ENCODE measurements around the gene RABEP1. TPM values are rescaled to one million over a fixed set of nuclear protein-coding genes. Genes with fewer than 3 reads are reported as not detected.

RABEP1 gene
- total RNA-seq, 1 donor from 2014 or later = 44.2 TPM

DNA sequence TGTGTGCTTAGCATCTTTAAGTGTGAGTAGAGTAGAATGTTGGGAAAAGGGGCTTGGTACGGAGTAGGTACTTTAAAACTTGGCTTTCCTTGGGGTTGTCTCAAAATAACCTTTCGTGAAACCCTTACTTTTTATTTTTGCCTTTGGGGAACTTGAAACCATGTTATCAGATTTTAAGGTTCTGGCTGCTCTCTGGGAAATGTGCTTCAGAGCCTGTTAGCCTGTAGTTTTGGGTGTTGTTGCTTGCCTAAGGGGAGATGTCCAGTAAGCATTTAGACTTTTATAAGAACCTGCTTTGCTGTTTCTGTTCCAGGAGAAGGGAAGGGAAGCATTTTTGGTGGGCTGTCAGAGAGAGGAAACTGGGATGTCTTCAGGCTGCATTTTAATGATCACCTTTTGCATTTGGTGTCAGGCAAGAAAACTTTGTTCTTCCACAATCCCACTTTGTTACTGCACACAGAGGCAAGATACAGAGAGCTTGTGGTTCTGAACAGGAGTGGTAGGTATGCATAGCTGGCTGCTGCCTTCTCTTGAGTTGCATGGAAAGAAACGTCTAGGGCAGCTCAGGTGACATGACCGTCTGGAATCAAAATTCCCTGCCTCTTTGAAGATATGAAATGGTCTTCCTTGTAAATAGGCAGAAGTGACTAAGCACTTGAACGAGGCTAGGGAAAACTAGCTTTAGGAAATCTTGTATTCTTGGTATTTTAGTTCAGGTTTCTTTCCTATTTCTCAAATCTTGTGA is 1.7 kb downstream of the RABEP1 start:
- intact Hi-C loops (cut with DNase I) = no loop called here
- Histone ChIP-seq H3K27me3 (ENCODE audit: low read depth) (no peaks in the 10 kb centered on the region), H3K4me1 (peaks cover 21% of the 10 kb centered on the region), H3K9me3 (no peaks in the 10 kb centered on the region), H3K4me3 (peak overlapping the region; percentile 64), H3K36me3 (no peaks in the 10 kb centered on the region), H3K27ac (no peak overlapping the region)
- ATAC-seq (no peak), DNase-seq (no peak)
- TF ChIP-seq, protein P1, sequence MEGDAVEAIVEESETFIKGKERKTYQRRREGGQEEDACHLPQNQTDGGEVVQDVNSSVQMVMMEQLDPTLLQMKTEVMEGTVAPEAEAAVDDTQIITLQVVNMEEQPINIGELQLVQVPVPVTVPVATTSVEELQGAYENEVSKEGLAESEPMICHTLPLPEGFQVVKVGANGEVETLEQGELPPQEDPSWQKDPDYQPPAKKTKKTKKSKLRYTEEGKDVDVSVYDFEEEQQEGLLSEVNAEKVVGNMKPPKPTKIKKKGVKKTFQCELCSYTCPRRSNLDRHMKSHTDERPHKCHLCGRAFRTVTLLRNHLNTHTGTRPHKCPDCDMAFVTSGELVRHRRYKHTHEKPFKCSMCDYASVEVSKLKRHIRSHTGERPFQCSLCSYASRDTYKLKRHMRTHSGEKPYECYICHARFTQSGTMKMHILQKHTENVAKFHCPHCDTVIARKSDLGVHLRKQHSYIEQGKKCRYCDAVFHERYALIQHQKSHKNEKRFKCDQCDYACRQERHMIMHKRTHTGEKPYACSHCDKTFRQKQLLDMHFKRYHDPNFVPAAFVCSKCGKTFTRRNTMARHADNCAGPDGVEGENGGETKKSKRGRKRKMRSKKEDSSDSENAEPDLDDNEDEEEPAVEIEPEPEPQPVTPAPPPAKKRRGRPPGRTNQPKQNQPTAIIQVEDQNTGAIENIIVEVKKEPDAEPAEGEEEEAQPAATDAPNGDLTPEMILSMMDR (IDR thresholded peaks at IDR 0.05) = no peak

DNA sequence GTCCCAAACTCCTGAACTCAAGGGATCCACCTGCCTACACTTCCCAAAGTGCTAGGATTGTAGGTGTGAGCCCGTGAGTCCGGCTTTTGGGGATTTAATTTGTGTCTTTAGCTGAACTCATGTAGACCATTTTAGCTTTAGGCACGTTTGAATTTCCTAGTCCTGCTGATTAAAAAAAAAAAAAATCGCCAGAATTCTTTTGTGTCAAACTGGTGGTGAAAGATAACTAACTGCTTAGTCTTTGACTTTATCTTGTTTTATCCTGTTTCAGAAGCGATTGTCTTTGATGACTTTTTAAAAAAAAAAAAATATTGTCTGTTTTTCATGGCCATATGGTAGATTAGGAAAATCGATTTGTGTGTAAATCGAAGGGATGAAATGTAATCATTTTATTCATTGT is 2.6 kb downstream of the RABEP1 start:
- Histone ChIP-seq H3K27ac (no peak overlapping the region), H3K36me3 (no peaks in the 10 kb centered on the region), H3K9me3 (no peaks in the 10 kb centered on the region), H3K4me3 (no peak overlapping the region), H3K4me1 (peaks cover 21% of the 10 kb centered on the region), H3K27me3 (ENCODE audit: low read depth) (no peaks in the 10 kb centered on the region)
- TF ChIP-seq, protein P1 (IDR thresholded peaks at IDR 0.05) = no peak
- ATAC-seq = no peak
- no peak for DNase-seq
- intact Hi-C loops (cut with DNase I) = no loop called here

DNA sequence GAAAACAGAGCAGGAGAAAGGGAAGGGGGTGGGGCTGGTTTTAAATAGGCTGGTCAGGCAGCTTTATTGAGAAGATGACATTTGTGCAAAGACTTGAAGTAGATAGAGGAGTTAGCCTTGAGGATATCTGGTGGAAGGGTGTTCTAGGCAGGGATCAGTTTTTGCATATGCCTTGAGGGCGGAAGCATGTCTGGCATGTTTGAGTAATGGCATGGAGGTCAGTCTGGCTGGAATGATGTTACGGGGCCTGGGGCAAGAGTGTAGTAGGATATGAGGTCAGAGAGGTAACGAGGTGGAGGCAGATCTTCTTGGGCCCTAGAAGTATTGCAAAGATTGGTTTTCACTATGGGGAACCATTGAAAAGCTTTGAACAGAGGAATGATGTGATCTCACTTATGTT is 4.8 kb downstream of the RABEP1 start:
- Histone ChIP-seq H3K4me3 (no peak overlapping the region), H3K4me1 (peaks cover 21% of the 10 kb centered on the region), H3K36me3 (no peaks in the 10 kb centered on the region), H3K27ac (no peak overlapping the region), H3K27me3 (ENCODE audit: low read depth) (no peaks in the 10 kb centered on the region), H3K9me3 (no peaks in the 10 kb centered on the region)
- intact Hi-C loops (cut with DNase I) = no loop called here
- TF ChIP-seq, protein P1 (IDR thresholded peaks at IDR 0.05) = no peak
- DNase-seq = no peak
- no peak for ATAC-seq

DNA sequence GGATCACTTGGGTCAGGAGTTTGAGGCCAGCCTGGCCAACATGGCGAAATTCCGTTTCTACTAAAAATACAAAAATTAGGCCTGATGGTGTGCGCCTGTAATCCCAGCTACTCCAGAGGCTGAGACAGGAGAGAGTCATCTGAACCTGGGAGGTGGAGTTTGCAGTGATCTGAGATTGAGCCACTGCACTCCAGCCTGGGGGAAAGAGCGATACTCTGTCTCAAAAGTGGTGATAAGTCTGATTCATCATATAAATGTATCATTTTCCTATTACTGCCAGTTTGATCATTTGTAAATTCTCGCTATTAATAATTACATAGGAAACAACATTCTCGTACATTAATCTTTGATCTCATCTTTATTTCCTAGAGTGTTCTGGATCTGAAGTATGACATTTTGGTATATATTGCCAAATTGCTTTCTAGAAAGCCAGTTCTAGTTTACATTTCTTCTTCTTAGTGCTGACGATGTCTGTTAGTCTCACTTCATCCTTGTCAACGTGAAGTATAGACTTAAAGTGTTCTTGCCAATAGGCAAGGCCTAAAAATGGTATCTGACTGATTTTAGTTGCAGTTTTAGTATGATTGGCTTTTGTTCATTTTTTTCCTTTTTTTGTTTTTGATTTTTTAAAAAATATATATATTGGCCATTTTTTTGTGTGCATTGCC is 9.7 kb downstream of the RABEP1 start:
- intact Hi-C loops (cut with DNase I) = no loop called here
- TF ChIP-seq, protein P1 (IDR thresholded peaks at IDR 0.05) = no peak
- ATAC-seq (no peak), DNase-seq (no peak)
- no peaks in the 10 kb centered on the region for H3K36me3 ChIP-seq
- no peaks in the 10 kb centered on the region for H3K4me1 ChIP-seq
- no peaks in the 10 kb centered on the region for H3K9me3 ChIP-seq
- H3K27me3 ChIP-seq (ENCODE audit: low read depth) = no peaks in the 10 kb centered on the region
- no peak overlapping the region for H3K4me3 ChIP-seq
- H3K27ac ChIP-seq = no peak overlapping the region

DNA sequence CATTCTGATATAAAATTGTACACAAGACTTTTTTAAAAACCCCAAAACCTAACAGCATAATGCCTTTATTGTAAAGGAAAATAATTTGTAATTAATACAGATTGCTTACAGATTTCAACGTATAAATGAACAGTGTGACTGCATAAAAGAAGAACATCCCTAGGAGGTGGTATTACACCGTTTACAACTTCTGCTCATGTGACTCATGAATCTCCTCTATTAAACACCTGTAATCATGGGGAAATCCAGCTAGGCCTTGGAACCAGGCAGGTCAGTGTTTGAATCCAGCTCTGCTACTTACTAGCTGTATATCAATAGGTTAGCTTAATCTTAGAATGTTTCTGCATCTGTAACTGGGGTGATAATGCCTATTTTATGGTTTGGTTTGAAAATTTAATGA is 15.2 kb downstream of the RABEP1 start:
- intact Hi-C loops (cut with DNase I) = no loop called here
- DNase-seq = no peak
- TF ChIP-seq, protein P1 (IDR thresholded peaks at IDR 0.05) = no peak
- Histone ChIP-seq H3K27me3 (ENCODE audit: low read depth) (no peaks in the 10 kb centered on the region), H3K4me1 (no peaks in the 10 kb centered on the region), H3K4me3 (no peak overlapping the region), H3K36me3 (no peaks in the 10 kb centered on the region), H3K27ac (no peak overlapping the region), H3K9me3 (no peaks in the 10 kb centered on the region)
- no peak for ATAC-seq
